Activated CD4-positive, alpha-beta T cell treated with anti-CD3 and anti-CD28 coated beads for 36 hours (primary cell): ENCODE results near the gene ZNF385A. TPM values are rescaled to one million over a fixed set of nuclear protein-coding genes. Genes with fewer than 3 reads are reported as not detected.

ENCODE experiments used
- ATAC-seq: fragments of 200-7000 bp; cut with Tn5 transposase; one replicate; pipeline ENCODE4 v1.10.0; 2021; ENCODE audit warnings: mild to moderate bottlenecking, moderate library complexity
- CTCF ChIA-PET: fragments of 350-600 bp; sonication (Branson Sonifier 250); formaldehyde crosslinking; loops from one replicate; lab custom pipeline; 2021; ENCODE audit warnings: antibody characterized with exemption; lab: Charles Lee
- POLR2A ChIA-PET: fragments of 350-600 bp; sonication (Branson Sonifier 250); formaldehyde crosslinking; loops from one replicate; lab custom pipeline; 2021; ENCODE audit warnings: antibody characterized with exemption, inconsistent platforms; lab: Charles Lee
- DNase-seq: peaks from one replicate; pipeline ENCODE4 v3.0.0-alpha.2; 2020
- H3K27ac Mint-ChIP-seq: one replicate; pipeline ENCODE4 v1.8.0; 2021; ENCODE audit warnings: mixed read lengths
- H3K27me3 Mint-ChIP-seq: one replicate; pipeline ENCODE4 v1.8.0; 2021; ENCODE audit warnings: mixed read lengths
- H3K36me3 Mint-ChIP-seq: one replicate; pipeline ENCODE4 v1.8.0; 2021; ENCODE audit warnings: low read depth, mixed read lengths
- H3K4me1 Mint-ChIP-seq: one replicate; pipeline ENCODE4 v1.8.0; 2021; ENCODE audit warnings: mixed read lengths
- H3K4me3 Mint-ChIP-seq: one replicate; pipeline ENCODE4 v1.8.0; 2021; ENCODE audit warnings: mild to moderate bottlenecking, moderate library complexity, mixed read lengths
- H3K9me3 Mint-ChIP-seq: one replicate; pipeline ENCODE4 v1.8.0; 2021; ENCODE audit warnings: low read depth, mixed read lengths
- intact Hi-C, 2 experiments: fragments of 100-400 bp; cut with DNase I in 1 of 2; cut with micrococcal nuclease in 1 of 2; formaldehyde crosslinking; loops; one replicate each; pipeline versions ENCODE4 v1.14.2 to v1.15.1; 2022 to 2024; cut with DNase I, micrococcal nuclease
- total RNA-seq, 2 experiments: library from RNA; stranded (reverse); gene quantifications; one replicate each; pipeline ENCODE4 v1.2.3, GENCODE V29; 2021

Gene ZNF385A
- total RNA-seq, 2 experiments from 2014 or later: 0.73 to 0.74 TPM

DNA sequence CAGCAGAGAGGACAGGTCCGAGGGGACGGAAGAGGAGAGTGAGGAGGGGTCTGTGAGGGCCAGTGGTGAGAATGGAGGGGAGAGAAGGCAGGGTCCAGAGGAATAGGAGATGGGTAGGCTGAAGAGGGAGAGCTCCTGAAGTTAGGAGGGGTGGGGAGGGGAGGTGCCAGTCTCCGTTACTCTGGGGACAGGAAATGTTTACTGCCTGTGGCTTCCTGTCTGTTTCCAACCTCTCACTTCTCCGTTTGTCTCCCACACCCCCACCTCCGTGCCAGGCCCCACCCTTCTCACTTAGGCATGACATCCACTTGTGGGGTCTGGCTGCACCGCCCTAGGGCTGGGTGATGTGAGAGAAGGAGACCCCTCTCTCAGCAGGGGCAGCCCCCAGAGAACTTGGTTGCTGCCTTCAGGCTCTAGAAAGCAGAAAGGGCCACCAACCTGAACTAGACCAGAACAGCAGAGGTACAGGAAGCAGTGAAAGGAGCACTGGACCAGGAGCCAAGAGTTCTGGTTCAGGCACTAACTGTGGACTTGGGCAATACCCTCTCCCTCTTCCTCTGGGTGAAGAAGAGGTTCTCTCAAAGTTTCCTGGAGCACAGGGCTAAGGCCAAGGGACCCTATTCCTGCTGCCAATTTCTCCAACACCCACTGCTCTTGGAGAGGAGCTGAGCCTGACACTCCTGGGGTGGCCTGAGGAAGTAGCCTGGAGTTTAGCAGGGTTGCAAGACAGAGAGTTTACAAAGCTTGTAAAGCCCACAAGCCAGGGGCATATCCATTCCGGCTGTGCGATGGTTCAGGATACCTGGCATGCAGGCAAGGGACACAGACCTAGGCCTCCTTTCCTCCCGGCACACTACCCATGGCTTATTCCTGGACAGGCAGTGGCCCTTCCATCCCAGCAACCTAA is 29.0 kb upstream of the ZNF385A start:
- peaks cover 62% of the 10 kb centered on the region for H3K4me1 Mint-ChIP-seq
- intact Hi-C loops: loop anchor here (2.0 to 10.0 kb wide), 3 partner anchors 15 to 1211 kb away; partner anchors contain the start of gene NCKAP1L (in 1 of the 2)
- H3K36me3 Mint-ChIP-seq: peaks cover 23% of the 10 kb centered on the region
- no peaks in the 10 kb centered on the region for H3K27me3 Mint-ChIP-seq
- peak overlapping the region; percentile 89 for H3K27ac Mint-ChIP-seq
- H3K9me3 Mint-ChIP-seq: no peaks in the 10 kb centered on the region
- ATAC-seq: peak; percentile 51
- POLR2A ChIA-PET: interaction anchor here (0.6 to 1.1 kb wide), 4 partner anchors 13 to 134 kb away, joined by 3 to 8 read pairs (median 4); no protein-coding TSS in a partner anchor
- H3K4me3 Mint-ChIP-seq: peak overlapping the region; percentile 60
- CTCF ChIA-PET: interaction anchor here (0.7 to 14.4 kb wide), 9 partner anchors 13 to 155 kb away, joined by 3 to 260 read pairs (median 5); no protein-coding TSS in a partner anchor
- DNase-seq: peak; percentile 72

GRCh38 chr12:54412786-54413185 is 28.3 kb upstream of the ZNF385A start:
- Mint-ChIP-seq H3K36me3 (peaks cover 23% of the 10 kb centered on the region), H3K9me3 (no peaks in the 10 kb centered on the region), H3K27ac (peak overlapping the region; percentile 89), H3K4me3 (peak overlapping the region; percentile 60), H3K4me1 (peaks cover 62% of the 10 kb centered on the region), H3K27me3 (no peaks in the 10 kb centered on the region)
- ATAC-seq (peak; percentile 32), DNase-seq (no peak)
- POLR2A ChIA-PET: interaction anchor here (0.7 kb wide), 1 partner anchor 133 kb away, joined by 3 read pairs; no protein-coding TSS in a partner anchor
- intact Hi-C loops: loop anchor here (2.0 to 10.0 kb wide), 3 partner anchors 14 to 1212 kb away; partner anchors contain the start of gene NCKAP1L (in 1 of the 2)
- CTCF ChIA-PET: interaction anchor here (0.8 to 14.4 kb wide), 8 partner anchors 12 to 91 kb away, joined by 3 to 260 read pairs (median 8); no protein-coding TSS in a partner anchor

DNA sequence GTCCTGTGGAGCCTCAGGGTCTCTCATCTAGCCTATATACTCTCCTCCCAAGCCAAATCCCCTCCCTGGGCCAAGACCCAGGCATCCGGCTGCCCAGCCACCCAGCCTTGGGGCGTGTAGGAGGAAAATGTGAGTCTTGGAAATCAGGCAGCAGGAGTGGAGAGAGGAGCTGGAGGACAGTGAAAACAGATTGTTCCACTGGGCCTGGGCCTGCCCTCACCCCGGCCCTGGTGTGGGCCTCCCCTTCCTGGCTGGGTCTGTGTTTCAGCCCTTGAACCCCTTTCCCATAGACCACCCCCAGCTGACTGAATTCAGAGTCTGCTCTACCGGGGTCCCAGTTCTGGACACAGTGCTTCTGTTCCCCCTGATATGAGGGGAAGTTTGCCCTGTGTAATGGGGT is 27.8 kb upstream of the ZNF385A start:
- no peak for ATAC-seq

GRCh38 chr12:54411391-54412241 is 27.1 kb upstream of the ZNF385A start:
- H3K36me3 Mint-ChIP-seq: peaks cover 30% of the 10 kb centered on the region
- ChIA-PET CTCF (interaction anchor here (0.6 to 14.4 kb wide), 9 partner anchors 11 to 86 kb away, joined by 3 to 260 read pairs (median 6); partner anchors contain the start of gene COPZ1), POLR2A (interaction anchor here (0.5 to 0.6 kb wide), 2 partner anchors 12 to 32 kb away, joined by 3 read pairs; no protein-coding TSS in a partner anchor)
- DNase-seq: peak; percentile 80
- intact Hi-C loops: loop anchor here (2.0 to 10.0 kb wide), 3 partner anchors 13 to 1213 kb away; partner anchors contain the start of gene NCKAP1L (in 1 of the 2)
- ATAC-seq: peak; percentile 85
- H3K4me3 Mint-ChIP-seq: peak overlapping the region; percentile 60
- peak overlapping the region; percentile 89 for H3K27ac Mint-ChIP-seq
- no peaks in the 10 kb centered on the region for H3K27me3 Mint-ChIP-seq
- H3K9me3 Mint-ChIP-seq: no peaks in the 10 kb centered on the region
- H3K4me1 Mint-ChIP-seq: peaks cover 55% of the 10 kb centered on the region

More for the DNA sequence above, 27.8 kb upstream of the ZNF385A start:
- H3K4me1 Mint-ChIP-seq: peaks cover 62% of the 10 kb centered on the region
- no peaks in the 10 kb centered on the region for H3K27me3 Mint-ChIP-seq
- no peaks in the 10 kb centered on the region for H3K9me3 Mint-ChIP-seq
- H3K36me3 Mint-ChIP-seq: peaks cover 25% of the 10 kb centered on the region
- no peak for DNase-seq
- H3K4me3 Mint-ChIP-seq: peak overlapping the region; percentile 60
- ChIA-PET CTCF (interaction anchor here (0.8 to 14.4 kb wide), 8 partner anchors 11 to 91 kb away, joined by 3 to 260 read pairs (median 8); no protein-coding TSS in a partner anchor), POLR2A (interaction anchor here (0.7 kb wide), 1 partner anchor 133 kb away, joined by 3 read pairs; no protein-coding TSS in a partner anchor)
- intact Hi-C loops: loop anchor here (2.0 to 10.0 kb wide), 3 partner anchors 14 to 1212 kb away; partner anchors contain the start of gene NCKAP1L (in 1 of the 2)
- peak overlapping the region; percentile 89 for H3K27ac Mint-ChIP-seq

DNA sequence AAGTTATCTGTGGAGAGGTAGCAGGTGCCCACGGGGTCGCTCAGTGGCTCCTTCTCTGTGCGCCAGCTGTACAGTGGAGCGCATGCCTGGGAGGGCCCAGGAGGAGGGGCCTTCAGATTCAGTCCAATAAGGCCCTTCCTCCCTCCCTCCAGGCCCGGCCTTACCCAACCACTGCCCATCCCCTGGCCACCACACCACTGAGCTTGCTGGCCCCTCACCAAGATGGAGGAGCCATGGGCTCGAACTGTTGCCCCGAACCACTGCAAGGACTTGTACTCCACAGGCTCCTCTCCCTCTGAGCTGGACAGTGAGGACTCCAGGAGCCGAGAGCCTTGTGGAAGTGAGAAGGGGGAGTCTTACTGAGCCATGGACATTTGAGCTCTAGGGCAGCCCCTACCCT is 24.7 kb upstream of the ZNF385A start:
- Mint-ChIP-seq H3K27ac (no peak overlapping the region), H3K36me3 (peaks cover 37% of the 10 kb centered on the region), H3K4me1 (peaks cover 44% of the 10 kb centered on the region), H3K27me3 (no peaks in the 10 kb centered on the region), H3K9me3 (no peaks in the 10 kb centered on the region), H3K4me3 (no peak overlapping the region)
- CTCF ChIA-PET: interaction anchor here (1.0 to 14.4 kb wide), 2 partner anchors 8 to 201 kb away, joined by 3 to 260 read pairs; no protein-coding TSS in a partner anchor
- POLR2A ChIA-PET: interaction anchor here (1.3 kb wide), 1 partner anchor 8 kb away, joined by 3 read pairs; no protein-coding TSS in a partner anchor
- DNase-seq: no peak
- ATAC-seq: no peak
- intact Hi-C loops: no loop called here

DNA sequence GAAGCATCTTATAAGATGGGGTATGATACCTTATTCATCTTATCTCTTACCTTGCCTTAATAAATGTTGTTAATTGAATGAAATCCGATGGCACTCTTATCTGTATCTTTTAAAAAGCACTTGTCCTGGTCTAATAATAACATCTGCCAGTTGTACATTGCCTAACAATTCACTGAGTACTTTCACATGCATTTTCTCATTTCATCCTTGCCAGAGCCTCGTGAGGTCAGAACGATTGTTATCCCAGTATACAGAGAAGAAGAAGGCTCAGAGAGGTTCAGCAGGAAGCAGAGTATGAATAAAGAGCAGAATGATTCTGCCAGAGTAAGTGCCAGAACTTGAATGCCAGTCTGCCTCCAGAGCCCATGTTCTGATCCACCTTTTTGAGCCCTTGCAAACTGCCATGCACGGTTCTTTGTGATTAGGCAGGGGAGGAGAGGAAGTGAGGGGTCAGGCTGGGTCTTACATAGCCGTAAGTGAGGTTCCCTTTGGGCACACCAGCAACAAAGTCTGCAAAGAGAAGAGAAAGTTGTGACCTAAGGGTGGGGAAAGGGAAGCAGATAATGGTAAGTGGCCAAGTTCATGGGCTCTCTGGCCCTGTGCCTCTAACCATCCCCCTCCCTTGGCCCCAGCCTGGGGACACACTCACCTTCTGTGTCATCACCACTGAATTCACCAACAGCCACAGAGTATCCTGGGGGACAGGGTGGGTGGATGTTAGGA is 22.8 kb upstream of the ZNF385A start:
- Mint-ChIP-seq H3K36me3 (peaks cover 46% of the 10 kb centered on the region), H3K4me1 (peaks cover 25% of the 10 kb centered on the region)
- CTCF ChIA-PET: interaction anchor here (14.4 kb wide), 1 partner anchor 6 kb away, joined by 260 read pairs; no protein-coding TSS in a partner anchor

GRCh38 chr12:54405573-54405972 is 21.0 kb upstream of the ZNF385A start:
- Mint-ChIP-seq H3K27ac (no peak overlapping the region), H3K9me3 (no peaks in the 10 kb centered on the region), H3K4me1 (peaks cover 10% of the 10 kb centered on the region), H3K36me3 (peaks cover 54% of the 10 kb centered on the region), H3K4me3 (no peak overlapping the region), H3K27me3 (no peaks in the 10 kb centered on the region)
- CTCF ChIA-PET: interaction anchor here (1.6 to 12.3 kb wide), 3 partner anchors 9 to 36 kb away, joined by 3 to 638 read pairs (median 260); partner anchors contain the start of gene ITGA5
- DNase-seq (no peak), ATAC-seq (no peak)
- POLR2A ChIA-PET: no interaction called here
- intact Hi-C loops: no loop called here

More for the DNA sequence above, 22.8 kb upstream of the ZNF385A start:
- no peaks in the 10 kb centered on the region for H3K9me3 Mint-ChIP-seq
- H3K4me3 Mint-ChIP-seq: no peak overlapping the region
- intact Hi-C loops: no loop called here
- POLR2A ChIA-PET: no interaction called here
- no peak overlapping the region for H3K27ac Mint-ChIP-seq
- ATAC-seq (no peak), DNase-seq (no peak)
- H3K27me3 Mint-ChIP-seq: no peaks in the 10 kb centered on the region

- Mint-ChIP-seq H3K27me3 (no peaks in the 10 kb centered on the region), H3K36me3 (peaks cover 54% of the 10 kb centered on the region), H3K9me3 (no peaks in the 10 kb centered on the region), H3K4me1 (peaks cover 10% of the 10 kb centered on the region), H3K27ac (no peak overlapping the region), H3K4me3 (no peak overlapping the region)
- DNase-seq (no peak), ATAC-seq (no peak)
- intact Hi-C loops: no loop called here
- ChIA-PET CTCF (interaction anchor here (1.6 to 12.3 kb wide), 3 partner anchors 9 to 36 kb away, joined by 3 to 638 read pairs (median 260); partner anchors contain the start of gene ITGA5), POLR2A (no interaction called here)
Observed at GRCh38 chr12:54405106-54405505, 20.6 kb upstream of the ZNF385A start.

DNA sequence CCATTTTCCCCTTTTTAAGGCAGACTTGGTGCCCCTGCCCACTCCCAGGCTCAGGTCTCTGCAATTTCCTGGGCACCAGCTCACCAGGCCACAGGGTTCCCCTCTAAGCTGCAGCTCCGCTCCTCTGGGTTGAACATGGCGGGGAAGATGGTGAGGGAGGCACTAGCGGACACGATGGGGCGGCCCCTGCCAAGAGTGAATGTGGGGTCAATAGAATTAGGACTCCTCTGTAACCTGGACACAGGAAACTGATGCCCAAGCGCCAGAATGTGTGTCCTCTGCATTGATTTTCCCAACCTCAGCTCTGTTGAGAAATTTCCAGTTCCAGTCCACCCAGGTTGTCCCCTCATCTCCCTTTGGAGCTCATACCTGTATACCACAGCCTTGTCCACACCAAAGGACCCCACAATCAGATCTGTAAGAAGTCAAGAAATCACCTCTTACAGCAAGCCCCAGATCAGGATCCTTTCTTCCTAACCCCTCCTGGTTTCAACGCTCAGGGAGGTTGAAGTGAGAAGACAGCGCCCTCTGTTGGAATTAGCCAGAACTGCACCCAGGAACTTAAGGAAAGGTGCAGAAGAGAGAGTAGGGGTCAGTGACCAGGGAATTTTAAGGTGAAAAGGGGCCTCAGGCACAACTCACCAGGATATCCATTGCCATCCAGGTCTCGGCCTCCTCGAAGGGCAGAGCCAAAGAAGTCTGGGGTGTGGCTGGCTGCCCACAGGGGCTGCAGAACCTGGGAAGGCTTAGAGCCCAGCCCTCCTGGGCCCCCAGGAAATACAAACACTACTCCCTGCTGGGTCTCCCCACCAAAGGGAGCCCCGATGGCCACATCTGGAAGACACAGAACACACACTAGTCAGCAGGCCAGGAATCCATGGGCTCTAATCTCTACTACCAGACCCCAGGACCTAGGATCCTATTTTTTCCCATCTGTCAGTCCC is 19.8 kb upstream of the ZNF385A start:
- POLR2A ChIA-PET: no interaction called here
- peak overlapping the region; percentile 47 for H3K27ac Mint-ChIP-seq
- ATAC-seq (peak; percentile 41), DNase-seq (peak; percentile 78)
- H3K4me1 Mint-ChIP-seq: peaks cover 10% of the 10 kb centered on the region
- no peak overlapping the region for H3K4me3 Mint-ChIP-seq
- peaks cover 56% of the 10 kb centered on the region for H3K36me3 Mint-ChIP-seq
- H3K9me3 Mint-ChIP-seq: no peaks in the 10 kb centered on the region
- H3K27me3 Mint-ChIP-seq: no peaks in the 10 kb centered on the region
- CTCF ChIA-PET: interaction anchor here (0.6 to 12.3 kb wide), 15 partner anchors 8 to 1625 kb away, joined by 3 to 638 read pairs (median 4); partner anchors contain the start of genes ITGA5 and NCKAP1L
- intact Hi-C loops: no loop called here
